Measurements from ENCODE around the gene SPPL2B.
"Not testable (repeated sequence)": the region's sequence is repeated elsewhere in the genome, so short reads cannot be mapped to it uniquely, and the experiment has no call there.

The SPPL2B gene

DNA sequence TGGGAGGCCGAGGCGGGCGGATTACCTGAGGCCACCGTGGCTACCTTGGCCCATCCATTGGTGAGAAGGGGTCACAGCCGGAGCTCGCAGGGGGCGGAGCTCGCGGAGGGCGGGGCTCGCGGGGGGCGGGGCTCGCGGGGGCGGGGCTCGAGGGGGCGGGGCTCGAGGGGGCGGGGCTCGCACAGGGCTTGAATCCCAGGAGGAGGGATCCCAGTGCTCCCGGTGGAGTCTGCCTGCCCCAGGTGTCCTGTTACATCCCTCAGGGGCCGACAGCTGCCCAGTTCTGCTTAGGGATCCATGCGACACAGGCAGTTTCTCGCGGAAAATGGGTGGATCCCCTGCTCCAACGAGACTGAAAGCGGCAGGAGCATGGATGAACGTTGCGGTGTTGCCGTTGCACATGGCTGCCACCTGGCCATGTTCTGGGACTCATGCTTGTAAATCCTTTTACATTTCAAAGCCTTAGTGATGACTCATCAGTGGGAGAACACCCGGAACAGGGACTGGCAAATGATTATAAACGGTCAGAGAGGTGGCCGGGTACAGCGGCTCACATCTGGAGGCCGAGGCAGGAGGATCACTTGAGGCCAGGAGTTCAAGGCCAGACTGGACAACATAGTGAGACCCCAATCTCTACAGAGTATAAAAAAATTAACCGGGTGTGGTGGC lies 56.7 kb downstream of the SPPL2B start:
- Mint-ChIP-seq H3K4me1 (no peaks in the 10 kb centered on the region), H3K4me3 (no peak overlapping the region), H3K27ac (no peak overlapping the region), H3K27me3 (no peaks in the 10 kb centered on the region), H3K36me3 (no peaks in the 10 kb centered on the region), H3K9me3 (no peaks in the 10 kb centered on the region)

DNA sequence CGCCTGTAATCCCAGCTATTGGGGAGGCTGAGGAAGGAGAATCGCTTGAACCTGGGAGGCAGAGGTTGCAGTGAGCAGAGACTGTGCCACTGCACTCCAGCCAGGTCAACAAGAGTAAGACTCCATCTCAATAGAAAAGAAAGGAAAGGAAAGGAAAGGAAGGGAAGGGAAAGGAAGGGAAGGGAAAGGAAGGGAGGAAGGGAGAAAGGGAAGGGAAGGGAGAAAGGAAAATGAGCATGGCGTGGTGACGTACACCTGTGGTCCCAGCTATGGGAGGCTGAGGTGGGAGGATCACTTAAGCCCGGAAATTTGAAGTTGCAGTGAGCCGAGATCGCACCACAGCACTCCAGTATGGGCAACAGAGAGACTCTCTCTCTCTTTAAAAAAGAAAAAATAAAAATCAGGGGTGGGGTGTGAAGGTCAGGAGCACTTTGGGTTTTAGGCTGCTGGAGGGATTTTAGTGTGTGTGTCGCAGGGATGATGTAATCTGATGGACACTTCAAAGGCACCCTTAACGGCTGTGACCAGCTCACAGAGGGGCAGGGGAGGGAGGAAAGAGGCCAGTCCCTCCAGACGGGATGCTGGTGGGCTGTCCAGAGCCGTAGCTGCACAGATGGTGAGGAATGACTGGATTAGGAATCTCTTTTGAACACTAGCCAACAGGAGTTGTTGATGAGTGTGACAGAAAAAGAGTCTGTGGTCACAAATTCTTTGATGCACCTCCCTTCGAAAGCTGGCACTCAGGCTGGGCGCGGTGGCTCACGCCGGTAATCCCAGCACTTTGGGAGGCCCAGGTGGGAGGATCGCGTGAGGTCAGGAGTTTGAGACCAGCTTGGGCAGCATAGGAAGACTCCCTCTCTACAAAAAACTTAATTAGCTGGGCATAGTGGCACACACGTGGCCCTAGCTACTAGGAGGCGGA lies 59.1 kb downstream of the SPPL2B start:
- H3K27me3 Mint-ChIP-seq, result peaks cover 2% of the 10 kb centered on the region
- H3K4me3 Mint-ChIP-seq, result no peak overlapping the region
- no peaks in the 10 kb centered on the region for H3K36me3 Mint-ChIP-seq
- peaks cover 4% of the 10 kb centered on the region for H3K4me1 Mint-ChIP-seq
- peak overlapping the region; percentile 10 for H3K27ac Mint-ChIP-seq
- no peaks in the 10 kb centered on the region for H3K9me3 Mint-ChIP-seq

DNA sequence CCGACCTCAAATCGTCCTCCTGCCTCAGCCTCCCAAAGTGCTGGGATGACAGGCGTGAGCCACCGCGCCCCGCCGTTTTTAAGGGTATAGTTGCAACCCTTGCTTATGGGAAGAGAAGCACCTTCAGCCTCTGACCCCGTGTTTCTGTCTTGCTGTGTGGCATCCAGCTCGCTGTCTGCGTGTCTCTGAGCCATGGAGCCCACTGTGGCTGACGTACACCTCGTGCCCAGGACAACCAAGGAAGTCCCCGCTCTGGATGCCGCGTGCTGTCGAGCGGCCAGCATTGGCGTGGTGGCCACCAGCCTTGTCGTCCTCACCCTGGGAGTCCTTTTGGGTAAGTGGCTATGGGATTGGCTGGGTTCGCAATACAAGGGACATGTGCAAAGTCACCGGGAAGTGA lies 61.1 kb downstream of the SPPL2B start:
- Mint-ChIP-seq H3K9me3 (no peaks in the 10 kb centered on the region), H3K4me1 (peaks cover 4% of the 10 kb centered on the region), H3K27me3 (peaks cover 2% of the 10 kb centered on the region), H3K27ac (peak overlapping the region; percentile 59), H3K36me3 (no peaks in the 10 kb centered on the region), H3K4me3 (no peak overlapping the region)

DNA sequence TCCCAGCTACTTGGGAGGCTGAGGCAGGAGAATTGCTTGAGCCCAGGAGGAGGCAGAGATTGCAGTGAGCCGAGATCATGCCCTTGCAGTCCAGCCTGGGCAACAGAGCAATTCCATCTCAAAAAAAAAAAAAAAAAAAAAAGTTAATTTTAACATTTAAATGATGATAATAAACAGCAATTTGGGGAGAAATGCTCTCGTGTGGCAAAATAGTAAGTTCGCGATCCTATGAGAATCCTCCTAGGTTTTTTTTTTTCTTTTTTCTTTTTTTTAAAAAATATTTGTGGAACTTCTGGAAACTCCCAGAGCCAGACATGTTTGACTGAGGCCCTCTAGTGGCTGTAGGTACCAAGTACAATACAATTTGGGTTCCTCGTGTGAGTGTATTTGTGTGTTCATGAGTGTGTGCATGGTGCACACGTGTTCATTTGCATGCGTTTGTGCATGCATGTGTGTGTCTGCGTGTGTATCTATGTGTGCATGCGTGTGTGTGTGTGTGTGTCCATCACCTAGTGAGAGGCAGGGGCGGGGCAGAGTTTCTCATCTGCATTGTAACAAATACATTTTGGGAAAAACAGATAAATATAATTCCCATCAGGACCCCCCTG lies 62.7 kb downstream of the SPPL2B start:
- H3K27me3 Mint-ChIP-seq, result peaks cover 2% of the 10 kb centered on the region
- H3K4me3 Mint-ChIP-seq, result no peak overlapping the region

DNA sequence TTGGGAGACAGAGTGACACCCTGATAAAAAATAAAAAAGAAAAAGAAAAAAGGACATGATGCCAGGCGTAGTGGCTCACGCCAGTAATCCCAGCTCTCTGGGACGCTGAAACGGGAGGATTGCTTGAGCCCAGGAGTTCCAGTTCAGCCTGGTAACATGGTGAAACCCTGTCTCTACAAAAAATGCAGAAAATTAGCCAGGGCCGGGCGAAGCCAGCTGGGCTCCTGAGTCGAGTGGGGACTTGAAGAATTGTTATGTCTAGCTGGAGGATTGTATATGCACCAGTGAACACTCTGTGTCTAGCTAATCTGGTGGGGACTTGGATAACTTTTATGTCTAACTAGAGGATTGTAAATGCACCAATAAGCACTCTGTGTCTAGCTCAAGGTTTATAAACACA lies 63.9 kb downstream of the SPPL2B start:
- Mint-ChIP-seq H3K9me3 (no peaks in the 10 kb centered on the region), H3K27ac (no peak overlapping the region), H3K4me3 (no peak overlapping the region), H3K4me1 (peaks cover 4% of the 10 kb centered on the region), H3K27me3 (peaks cover 2% of the 10 kb centered on the region), H3K36me3 (no peaks in the 10 kb centered on the region)

More for the DNA sequence above, 62.7 kb downstream of the SPPL2B start:
- H3K36me3 Mint-ChIP-seq, result no peaks in the 10 kb centered on the region
- H3K9me3 Mint-ChIP-seq, result no peaks in the 10 kb centered on the region
- H3K4me1 Mint-ChIP-seq, result peaks cover 4% of the 10 kb centered on the region
- no peak overlapping the region for H3K27ac Mint-ChIP-seq

DNA sequence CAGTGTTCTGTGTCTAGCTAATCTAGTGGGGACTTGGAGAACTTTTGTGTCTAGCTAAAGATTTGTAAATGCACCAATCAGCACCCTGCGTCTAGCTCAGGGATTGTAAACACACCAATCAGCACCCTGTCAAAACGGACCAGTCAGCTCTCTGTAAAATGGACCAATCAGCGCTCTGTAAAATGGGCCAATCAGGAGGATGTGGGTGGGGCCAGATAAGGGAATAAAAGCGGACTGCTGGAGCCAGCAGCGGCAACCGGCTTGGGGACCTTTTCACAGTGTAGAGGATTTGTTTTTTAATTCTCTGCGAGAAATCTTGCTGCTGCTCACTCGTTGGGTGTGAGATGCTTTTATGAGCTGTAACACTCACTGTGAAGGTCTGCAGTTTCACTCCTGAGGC lies 64.4 kb downstream of the SPPL2B start:
- not testable (repeated sequence) for H3K27ac Mint-ChIP-seq

DNA sequence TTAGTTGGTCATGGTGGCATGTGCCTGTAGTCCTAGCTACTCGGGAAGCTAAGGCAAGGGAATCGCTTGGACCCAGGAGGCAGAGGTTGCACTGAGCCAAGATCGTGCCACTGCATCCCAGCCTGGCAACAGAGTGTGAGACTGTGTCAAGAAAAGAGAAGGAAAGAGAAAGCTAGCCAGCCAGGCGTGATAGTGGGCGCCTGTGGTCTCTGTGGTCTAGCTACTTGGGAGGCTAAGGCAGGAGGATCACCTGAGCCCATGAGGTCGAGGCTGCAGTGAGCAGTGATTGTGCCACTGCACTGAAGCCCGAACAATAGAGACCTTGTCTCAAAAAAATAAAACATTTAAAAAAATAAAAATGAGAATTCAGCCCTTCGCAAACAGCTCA lies 65.6 kb downstream of the SPPL2B start:
- peaks cover 2% of the 10 kb centered on the region for H3K27me3 Mint-ChIP-seq
- H3K27ac Mint-ChIP-seq, result no peak overlapping the region

More for the DNA sequence above, 64.4 kb downstream of the SPPL2B start:
- H3K4me3 Mint-ChIP-seq, H3K4me1 Mint-ChIP-seq, H3K27me3 Mint-ChIP-seq, H3K9me3 Mint-ChIP-seq, H3K36me3 Mint-ChIP-seq: not testable (repeated sequence)

DNA sequence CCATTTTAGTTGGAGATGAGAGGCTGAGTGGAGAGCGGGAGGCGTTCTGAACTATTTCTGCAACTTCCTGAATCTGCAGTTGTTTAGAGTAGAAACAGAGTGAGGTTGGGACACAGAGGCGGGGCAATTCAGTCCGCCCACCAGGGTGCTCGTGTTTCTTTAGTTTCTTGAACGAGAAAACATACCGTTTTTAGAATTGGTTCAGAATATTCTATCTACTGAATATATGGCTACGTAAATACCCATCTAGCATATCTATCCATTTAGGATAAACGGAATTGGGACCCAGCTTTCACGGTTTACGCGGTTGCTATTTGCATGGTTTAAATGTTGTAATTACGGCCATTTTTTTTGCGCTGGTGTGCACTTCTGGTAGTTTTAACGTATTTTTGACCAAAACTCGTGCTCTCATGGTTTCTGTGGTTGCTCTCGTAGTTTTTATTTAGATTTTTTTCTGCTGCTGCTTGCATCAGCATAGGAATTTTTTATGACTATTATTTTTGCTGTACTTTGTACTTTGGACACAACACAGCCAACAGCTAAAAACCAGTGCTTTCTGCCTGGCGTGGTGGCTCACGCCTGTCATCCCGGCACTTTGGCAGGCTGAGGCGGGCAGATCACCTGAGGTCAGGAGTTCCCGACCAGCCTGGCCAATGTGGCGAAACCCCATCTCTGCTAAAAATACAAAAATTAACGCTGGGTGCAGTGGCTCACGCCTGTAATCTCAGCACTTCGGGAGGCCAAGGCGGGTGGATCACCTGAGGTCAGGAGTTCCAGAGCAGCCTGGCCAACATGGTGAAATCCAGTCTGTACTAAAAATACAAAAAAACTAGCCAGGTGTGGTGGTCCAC lies 66.2 kb downstream of the SPPL2B start:
- Mint-ChIP-seq H3K27me3 (peaks cover 2% of the 10 kb centered on the region), H3K4me1 (peaks cover 4% of the 10 kb centered on the region), H3K27ac (no peak overlapping the region), H3K9me3 (no peaks in the 10 kb centered on the region), H3K36me3 (no peaks in the 10 kb centered on the region), H3K4me3 (no peak overlapping the region)

More for the DNA sequence above, 65.6 kb downstream of the SPPL2B start:
- Mint-ChIP-seq H3K4me1 (peaks cover 4% of the 10 kb centered on the region), H3K9me3 (no peaks in the 10 kb centered on the region), H3K36me3 (no peaks in the 10 kb centered on the region), H3K4me3 (peak overlapping the region; percentile 26)

DNA sequence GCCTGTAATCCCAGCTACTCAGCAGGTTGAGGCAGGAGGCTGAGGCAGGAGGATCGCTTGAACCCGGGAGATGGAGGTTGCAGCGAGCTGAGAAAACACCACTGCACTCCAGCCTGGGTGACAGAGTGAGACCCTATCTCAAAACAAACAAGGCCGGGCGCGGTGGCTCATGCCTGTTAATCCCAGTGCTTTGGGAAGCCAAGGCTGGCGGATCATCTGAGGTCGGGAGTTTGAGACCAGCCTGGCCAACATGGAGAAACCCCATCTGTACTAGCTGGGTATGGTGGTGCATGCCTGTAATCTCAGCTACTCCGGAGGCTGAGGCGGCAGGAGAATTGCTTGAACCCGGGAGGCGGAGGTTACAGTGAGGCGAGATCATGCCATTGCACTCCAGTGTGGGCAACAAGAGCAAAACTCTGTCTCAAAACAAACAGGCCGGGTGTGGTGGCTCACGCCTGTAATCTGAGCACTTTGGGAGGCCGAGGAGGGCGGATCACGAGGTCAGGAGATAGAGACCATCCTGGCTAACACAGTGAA lies 66.9 kb downstream of the SPPL2B start:
- not testable (repeated sequence) for H3K4me1 Mint-ChIP-seq, H3K9me3 Mint-ChIP-seq, H3K27me3 Mint-ChIP-seq, H3K27ac Mint-ChIP-seq, H3K4me3 Mint-ChIP-seq, H3K36me3 Mint-ChIP-seq

DNA sequence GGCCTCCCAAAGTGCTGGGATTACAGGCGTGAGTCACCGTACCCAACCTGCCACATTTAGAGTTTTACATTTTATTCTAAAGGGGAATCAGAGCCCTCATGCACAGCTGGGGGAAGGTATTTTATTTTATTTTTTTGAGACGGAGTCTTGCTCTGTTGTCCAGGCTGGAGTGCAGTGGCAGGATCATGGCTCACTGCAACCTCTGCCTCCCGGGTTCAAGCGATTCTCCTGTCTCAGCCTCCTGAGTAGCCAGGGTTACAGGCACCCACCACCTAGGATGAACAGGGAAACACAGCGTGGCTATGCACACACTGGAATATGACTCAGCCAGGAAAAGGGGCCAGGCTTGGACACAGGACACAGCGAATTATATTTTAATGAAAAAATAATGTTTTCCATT lies 68.7 kb downstream of the SPPL2B start:
- not testable (repeated sequence) for H3K36me3 Mint-ChIP-seq, H3K27ac Mint-ChIP-seq, H3K4me1 Mint-ChIP-seq, H3K4me3 Mint-ChIP-seq, H3K9me3 Mint-ChIP-seq, H3K27me3 Mint-ChIP-seq

DNA sequence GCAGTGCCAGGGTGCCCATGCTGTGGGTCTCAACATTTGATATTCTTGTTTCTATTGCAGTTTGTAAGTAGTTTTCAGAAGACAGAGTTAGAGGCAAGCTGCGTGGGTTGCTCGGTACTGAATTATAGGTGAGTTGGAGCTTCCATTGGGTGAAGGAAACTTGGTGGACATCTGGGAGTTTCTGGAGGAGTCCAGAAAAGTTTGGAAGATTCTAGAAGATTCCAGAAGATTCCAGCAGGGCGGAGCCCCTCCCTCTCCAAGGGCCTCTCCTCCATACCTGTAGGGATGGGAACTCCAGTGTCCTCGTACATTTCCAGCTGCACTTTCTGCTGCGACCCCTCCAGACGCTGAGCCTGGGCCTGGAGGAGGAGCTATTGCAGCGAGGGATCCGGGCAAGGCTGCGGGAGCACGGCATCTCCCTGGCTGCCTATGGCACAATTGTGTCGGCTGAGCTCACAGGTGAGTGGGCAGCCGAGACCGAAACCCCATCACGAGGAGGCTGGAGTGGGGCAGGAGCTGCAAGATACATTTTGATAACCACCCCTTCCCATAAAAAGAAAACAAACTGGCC lies 70.3 kb downstream of the SPPL2B start:
- H3K9me3 Mint-ChIP-seq, result no peaks in the 10 kb centered on the region
- no peak overlapping the region for H3K27ac Mint-ChIP-seq
- no peaks in the 10 kb centered on the region for H3K4me1 Mint-ChIP-seq
- H3K4me3 Mint-ChIP-seq, result no peak overlapping the region
- H3K27me3 Mint-ChIP-seq, result no peaks in the 10 kb centered on the region
- H3K36me3 Mint-ChIP-seq, result no peaks in the 10 kb centered on the region

DNA sequence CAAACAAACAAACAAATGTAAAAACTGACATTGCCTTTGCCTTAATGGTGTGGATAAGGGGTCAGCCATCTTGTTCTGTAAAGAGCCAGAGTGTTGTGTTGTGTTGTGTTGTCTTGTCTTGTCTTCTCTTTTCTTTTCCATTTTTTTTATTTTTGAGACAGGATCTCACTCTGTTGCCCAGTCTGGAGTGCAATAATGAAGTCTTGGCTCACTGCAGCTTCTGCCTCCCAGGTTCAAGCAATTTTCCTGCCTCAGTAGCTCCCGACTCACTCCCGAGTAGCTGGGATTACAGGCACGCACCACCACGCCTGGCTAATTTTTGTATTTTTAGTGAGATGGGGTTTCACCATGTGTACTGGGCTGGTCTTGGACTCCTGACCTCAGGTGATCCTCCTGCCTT lies 71.1 kb downstream of the SPPL2B start:
- Mint-ChIP-seq H3K27ac (no peak overlapping the region), H3K4me3 (no peak overlapping the region), H3K27me3 (no peaks in the 10 kb centered on the region), H3K9me3 (no peaks in the 10 kb centered on the region), H3K36me3 (no peaks in the 10 kb centered on the region), H3K4me1 (no peaks in the 10 kb centered on the region)
